Measurements from ENCODE around the gene MYH2. TPM values are rescaled to one million over a fixed set of nuclear protein-coding genes. Genes with fewer than 3 reads are reported as not detected.

The MYH2 gene
- total RNA-seq, result not detected in 2 replicates

GRCh38 chr17:10549096-10549842 is at the start of gene MYH2:
MYH2 (minus strand) TSS chr17:10549658; CDS start chr17:10547920, 1,738 bp downstream.

DNA sequence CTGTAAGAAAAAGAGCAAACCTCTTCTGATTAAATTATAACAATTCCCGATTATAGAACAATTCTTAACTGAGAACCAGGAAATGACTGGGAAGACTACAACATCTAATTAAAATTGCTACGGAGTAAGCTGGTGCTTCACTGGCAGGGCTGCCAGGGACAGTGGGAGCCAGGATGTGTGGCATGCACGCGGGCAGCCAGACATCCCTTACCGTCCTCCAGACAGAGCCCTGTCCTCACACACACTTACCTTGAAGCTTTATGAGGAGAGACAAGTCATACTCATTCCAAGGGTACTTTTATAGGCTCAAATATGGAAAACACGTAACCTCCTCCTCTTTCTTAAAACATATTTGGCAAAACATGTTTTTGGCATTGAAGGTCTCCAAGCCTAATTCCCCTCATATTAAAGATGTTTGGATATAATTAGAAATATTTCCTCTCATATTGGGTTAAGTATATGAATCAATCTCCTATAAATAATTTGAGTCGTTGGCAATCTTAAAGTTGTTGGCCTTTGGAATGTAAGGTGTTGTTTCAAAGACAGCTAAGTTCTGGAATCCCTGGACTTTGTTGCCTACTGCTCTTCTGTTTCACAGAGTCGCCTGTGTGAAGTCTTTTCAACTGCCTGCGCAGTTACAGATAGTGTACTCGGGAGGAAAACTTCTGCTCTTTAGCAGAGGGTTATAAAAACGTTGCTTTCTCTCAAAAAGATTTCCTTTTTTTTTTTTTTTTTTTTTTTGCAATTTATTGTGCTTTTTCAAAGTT is 31.0 kb downstream of the MYH2 start, which contains the start of gene MYH1:
MYH1 (minus strand) TSS at position 272 of the 767 bp plus-strand sequence. CDS start 1,900 bp downstream, outside the sequence.

Other genes with a start within 250 kb of the MYH2 start
- not detected in 2 replicates for gene MYH13, start 176.7 kb downstream of the MYH2 start, total RNA-seq
- not detected in 2 replicates for gene MYH8, start 127.7 kb downstream of the MYH2 start, total RNA-seq
- gene MYH4, start 80.1 kb downstream of the MYH2 start, total RNA-seq, result not detected in 2 replicates
- not detected in 2 replicates for gene MYH1, start 31.1 kb downstream of the MYH2 start, total RNA-seq
- gene MYH3, start 107.7 kb upstream of the MYH2 start, total RNA-seq, result under 0.01 and 0.88 TPM in 2 replicates
- gene SCO1, start 147.9 kb upstream of the MYH2 start, total RNA-seq, result 18.5 and 34.4 TPM in 2 replicates
- 8.3 and 10.2 TPM in 2 replicates for gene ADPRM, start 147.9 kb upstream of the MYH2 start, total RNA-seq
- gene TMEM220, start 180.4 kb upstream of the MYH2 start, total RNA-seq, result 1.1 and 1.3 TPM in 2 replicates